GM21576 (cell line): ENCODE results near the gene CALR3.
"Not testable (repeated sequence)": the region's sequence is repeated elsewhere in the genome, so short reads cannot be mapped to it uniquely, and the experiment has no call there.

Source experiments
- ATAC-seq: cut with Tn5 transposase; IDR thresholded peaks from one replicate; pipeline ENCODE4 v1.9.1; 2021; ENCODE audit warnings: mild to moderate bottlenecking, moderate library complexity; ENCODE audit not compliant: unreplicated experiment

Gene CALR3

DNA sequence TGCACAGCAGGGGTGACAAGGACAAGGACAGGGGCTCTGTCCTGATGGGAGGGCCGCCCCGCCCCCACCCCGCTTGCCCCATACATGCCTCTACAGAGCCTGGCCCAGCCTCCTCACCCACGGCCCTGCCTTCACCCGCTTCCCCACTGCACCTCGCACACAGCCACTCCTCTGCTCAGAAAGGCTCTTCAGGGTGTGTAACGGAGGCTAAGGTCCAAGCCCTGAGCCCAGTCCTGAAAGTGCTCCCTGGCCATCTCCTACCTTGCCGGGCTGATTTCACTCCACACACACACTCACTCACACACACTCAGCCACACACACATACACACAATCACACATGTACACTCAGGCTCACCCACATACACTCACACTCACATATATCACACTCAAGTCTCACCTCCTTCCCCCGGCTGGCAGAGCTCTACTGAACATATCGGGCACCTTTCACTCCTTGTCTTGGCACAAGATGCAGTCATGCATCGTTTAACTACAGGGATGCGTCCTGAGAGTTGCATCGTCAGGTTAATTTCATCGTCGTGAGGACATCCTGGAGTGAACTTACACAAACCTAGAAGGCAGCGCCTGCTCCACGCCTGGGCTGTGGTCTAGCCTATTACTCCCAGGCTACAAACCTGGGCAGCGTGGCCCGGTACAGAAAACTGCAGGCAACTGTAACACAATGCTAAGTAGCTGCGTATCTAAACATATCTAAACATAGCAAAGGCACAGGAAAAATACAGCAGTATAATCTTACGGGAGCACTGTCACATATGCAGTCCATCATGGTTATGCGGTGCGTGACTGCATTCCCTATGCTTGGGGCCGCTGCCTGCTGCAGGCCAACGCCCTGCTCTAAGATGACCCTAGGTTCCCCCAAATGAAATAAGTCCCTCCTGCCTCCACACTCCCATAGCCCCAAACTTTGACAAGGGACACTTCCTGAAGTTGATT, 37.3 kb downstream of the CALR3 start:
- ATAC-seq = no peak

DNA sequence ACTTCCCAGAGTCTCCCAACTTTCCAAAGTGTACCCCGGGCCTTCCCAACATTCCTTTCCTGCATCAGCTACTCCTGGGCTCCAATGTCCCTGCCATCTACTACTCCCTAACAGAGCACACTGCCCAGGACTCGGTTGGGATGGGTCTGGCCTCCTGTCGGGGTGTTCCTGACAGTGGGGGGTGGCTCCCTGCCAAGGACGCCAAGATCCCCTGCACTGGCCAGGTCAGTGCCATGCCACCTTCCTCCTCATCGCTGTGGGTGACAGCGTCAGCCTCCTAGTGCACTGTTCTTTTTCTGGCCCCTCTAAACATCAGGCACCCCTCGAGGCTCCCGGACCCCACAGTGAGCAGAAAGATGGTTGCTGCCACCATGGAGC, 38.0 kb downstream of the CALR3 start:
- no peak for ATAC-seq

DNA sequence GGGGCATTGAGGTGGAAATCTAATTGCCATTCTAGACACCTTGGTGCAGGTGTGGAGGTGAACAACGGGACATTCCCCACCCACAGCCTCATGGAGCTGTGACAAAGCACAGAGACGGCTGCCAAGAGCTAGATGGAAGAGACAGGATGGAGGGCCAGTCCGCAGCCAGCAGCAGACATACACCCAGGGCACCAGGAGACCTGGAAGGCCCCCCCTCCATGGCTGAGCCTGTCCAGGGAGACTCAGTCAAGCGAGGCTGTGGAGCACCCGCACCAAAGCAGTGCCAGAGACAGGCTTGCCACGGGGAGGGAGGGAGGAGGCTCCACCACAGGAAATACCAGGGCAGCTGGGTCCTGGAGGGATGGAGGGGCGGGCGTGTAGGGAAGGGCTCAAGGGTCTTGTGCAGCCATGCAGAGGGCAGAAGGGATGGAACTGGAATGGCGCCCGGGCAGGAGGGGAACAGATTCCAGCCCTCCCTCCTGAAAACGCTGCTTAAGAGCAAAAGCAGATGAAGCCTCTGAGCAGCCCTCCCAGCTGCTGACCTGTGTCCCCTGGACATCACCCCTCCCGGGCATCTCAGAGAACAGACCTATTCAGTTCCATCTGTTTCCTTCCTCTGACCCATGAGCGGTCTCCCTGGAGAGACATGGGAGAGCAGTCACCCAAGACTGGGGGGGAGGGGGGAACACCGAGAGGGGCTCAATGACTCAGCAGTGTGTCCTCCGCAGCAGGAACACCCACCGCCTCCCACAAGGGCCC, 38.6 kb downstream of the CALR3 start:
- no peak for ATAC-seq

DNA sequence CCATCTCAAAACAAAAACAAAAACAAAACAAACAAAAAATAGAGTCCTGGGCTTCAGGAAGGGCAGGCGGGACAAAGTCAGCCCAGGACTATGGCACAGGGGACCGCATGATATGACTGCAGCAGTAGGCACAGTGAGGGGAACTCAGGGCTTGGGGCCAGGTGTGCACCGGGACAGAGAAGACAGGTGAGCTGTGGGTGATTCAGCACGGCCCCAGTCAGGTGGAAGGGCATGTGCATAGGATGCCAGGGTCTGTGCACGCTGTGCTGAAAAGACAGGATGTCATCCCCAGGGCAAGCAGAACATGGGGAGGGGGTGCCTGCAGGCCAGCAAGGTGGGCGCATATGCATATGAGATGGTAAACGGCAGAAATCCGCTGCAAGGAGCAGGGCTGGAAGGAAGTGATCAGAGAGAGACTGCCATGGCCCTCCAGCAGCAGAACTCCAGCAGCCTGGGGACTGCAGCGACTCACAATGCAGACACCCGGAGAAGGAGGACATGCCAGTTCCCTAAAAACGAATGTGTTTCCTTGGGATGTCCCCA, 39.2 kb downstream of the CALR3 start:
- ATAC-seq = no peak

DNA sequence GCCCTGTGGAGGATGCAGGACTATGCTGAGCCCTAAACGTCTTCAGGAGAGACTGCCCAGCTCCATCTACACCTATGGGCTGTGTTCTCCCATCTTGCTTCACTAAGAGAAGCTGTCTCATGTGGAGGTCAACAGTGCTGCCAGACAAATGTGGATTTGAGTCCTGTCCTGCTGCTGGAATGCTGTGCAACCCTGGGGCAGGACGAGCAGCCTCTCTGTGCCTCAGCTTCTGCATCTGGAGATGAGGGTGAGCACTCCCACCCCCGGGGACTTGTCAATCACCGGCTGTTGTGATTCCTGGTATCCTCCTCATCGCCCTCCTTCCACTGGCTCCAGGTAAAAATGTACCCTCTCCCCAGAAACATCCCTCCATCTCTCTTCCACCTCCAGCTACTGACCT, 40.5 kb downstream of the CALR3 start:
- no peak for ATAC-seq

DNA sequence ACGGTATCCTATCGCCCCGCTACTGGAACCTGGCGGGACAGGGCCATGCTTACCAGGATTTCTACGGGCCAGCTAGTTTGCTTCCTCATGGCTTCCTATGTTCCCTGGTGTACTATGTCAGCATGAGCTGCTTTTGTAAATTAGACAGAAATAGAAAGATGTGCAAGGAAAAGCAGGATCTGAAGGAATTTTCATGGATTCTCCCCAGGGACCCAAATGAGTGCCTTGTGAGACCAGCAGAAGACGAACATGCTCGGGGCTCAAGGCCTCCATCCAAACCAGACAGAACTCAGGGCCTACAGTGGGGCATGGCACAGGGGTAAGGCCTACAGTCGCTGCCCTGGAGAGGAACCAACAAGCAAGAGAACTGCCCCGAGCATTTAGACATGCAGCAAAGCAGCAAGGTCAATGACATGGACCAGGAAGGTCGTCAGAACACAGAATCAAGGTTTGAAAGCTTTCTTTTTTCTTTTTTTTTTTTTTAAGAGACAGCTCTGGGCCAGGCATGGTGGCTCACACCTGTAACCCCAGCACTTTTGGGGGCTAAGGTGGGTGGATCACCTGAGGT, 41.5 kb downstream of the CALR3 start:
- ATAC-seq = no peak

DNA sequence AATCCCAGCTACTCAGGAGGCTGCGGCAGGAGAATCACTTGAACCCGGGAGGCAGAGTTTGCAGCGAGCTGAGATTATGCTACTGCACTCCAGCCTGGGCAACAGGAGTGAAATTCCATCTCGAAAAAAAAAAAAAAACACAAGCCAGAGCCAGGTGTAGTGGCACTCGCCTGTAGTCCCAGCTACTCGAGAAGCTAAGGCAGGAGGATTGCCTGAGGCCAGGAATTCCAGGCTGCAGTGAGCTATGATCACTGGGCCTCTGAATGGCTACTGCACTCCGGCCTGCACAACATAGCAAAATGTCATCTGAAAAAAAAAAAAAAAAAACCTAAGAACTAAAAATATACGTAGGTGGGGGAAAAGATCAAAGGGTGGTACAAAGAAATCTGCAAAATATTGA, 43.6 kb downstream of the CALR3 start:
- no peak for ATAC-seq

DNA sequence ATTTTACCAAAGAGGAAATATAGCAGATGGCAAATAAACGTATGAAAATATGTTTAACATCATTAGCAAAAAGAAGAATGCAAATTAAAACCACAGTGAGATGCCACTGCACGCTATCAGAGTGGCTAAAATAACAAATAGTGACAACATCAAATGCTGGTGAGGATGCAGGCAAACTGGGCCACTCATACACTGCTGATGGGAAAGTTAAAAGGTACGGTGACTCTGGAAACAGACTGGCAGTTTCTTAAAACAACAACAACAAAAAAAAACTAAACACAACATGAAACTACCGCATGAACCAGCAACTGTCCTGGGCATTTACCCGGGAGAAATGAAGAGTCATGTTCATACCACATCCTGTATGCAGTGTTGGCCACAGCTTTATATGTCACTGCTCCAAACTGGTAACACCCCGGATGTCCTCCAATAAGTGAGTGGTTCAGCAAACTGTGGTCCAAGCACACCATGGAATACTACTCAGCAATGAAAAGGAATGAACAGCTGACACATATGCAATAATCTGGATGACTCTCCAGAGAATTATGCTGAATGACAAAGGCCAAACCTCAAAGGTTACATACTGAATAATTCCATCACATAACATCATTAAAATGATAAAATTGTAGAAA, 46.5 kb downstream of the CALR3 start:
- ATAC-seq = no peak

DNA sequence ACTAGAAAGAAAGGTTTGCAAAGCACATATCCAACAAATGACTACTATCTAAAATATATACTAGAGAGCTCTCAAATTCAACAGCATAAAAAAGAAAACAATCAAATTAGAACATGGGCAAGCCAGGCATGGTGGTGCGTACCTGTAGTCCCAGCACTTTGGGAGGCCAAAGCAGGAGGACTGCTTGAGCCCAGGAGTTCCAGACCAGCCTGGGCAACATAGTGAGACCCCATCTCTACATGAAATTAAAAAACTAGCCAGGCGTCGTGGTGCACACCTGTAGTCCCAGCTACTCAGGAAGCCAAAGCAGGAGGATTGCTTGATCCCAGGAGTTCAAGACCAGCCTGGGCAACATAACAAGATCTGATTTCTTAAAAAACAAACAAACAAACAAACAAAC, 47.1 kb downstream of the CALR3 start:
- ATAC-seq = not testable (repeated sequence)

DNA sequence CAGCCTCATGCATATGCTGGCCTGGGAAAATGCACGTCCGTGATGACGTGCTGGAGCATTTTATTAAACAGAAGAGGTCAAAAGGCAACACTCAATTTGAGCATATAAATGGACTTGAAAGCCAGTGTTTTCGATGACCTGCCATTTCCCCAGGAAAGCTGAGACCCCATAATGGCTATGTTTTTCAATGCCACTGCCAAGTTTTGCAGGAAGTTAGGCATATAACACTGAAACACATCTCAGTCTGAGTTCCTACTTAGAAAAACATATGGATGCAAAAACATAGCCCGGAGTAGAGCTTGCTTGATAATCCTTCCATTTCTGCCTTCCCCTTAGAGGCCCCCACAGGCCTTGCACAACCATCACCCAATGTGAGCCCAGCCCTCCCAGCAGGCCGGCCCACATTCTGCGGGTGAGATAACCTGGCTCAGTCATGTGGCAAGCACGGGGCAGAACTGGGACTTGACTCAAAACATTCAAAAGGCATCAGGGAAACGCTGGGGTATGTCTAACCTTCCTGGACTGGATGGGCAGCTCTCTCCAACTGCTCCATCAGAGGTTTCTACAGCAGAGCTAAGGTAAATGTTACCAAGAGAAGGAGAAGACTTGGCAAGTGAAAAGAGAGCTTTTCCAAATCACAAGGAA, 49.1 kb downstream of the CALR3 start:
- ATAC-seq = peak; percentile 42

DNA sequence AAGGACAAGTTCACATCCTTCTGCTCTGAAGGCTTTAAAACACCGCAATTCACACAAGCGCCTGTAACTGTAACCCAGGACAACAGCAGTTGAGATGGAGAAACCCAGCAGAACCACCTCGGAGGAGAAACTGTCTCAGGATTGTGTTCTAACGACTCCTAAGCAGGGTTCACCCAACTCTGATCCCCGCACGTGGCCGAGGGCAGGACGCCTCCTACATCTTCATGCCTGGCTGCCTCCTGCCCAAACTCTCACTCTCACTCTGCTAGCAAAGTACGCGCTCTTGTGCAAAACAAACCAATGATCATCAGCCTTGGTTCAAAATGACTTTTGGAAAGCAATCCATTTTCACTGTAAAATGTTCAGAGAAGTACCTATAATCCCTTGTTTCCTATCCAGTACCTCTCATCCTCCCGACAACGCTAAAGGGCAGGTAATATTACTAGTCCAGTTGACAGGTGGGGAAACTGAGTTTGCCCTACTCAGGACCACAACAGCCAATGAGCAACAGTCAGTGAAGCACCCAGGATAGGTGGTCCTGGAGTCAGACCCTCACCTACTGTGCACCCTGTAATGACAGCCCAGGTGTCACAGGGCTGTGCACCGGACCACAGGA, 49.8 kb downstream of the CALR3 start:
- ATAC-seq = no peak

DNA sequence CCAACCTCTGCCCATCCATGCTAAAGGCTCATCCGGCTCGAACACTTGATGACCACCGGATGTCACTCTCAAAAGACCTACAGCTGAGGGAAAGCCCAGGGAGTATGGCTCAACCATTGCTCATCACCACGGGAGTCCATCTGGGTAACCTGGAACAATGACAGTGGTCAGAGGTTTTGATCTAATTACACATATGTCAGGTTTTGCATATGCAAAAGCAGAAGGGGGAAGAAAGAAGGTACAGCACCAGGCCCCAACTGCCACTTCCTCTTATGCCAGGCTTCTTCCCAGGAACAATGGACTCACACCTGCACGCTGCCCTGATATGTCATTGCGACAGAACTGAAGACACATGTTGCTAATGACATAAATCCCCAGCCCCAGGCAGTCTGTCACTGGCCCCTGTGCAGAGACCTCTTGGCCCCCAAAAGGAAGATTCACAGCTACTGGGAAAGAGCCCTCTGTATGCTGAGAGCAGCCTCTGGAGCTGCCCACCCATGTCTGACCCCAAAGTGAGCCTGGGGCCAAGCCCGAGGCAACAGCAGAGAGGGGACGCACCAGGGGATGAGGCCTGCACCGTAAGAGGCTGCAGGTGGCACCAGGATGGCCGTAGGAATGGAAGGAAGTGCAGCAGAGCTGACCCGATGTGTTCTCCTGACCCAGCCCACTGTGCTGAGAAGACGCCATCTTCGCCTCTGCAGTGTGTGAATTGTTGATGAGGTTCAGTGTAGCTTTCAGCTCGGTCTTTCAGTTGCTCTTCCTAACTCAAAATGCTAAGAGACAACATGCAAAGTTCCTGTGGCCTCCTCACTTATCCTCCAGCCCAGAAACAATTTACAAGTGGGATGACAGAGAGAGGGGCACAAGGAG, 50.5 kb downstream of the CALR3 start:
- no peak for ATAC-seq

DNA sequence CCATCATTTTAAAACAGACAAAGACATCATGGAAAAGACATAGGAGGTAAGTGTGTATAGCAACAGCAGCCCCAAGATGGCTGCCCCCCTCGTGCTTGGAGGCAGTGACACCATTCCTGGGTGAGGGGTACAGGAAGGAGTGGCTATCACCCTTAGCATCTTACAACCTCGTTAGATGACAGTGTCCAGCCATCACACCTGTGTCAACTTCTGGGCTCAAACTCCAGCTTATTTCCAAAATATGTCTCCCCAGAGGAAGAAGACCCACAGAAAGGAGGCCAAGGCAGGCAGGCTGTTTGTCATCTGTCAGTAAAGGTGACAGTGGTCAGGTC, 51.7 kb downstream of the CALR3 start:
- ATAC-seq = no peak

DNA sequence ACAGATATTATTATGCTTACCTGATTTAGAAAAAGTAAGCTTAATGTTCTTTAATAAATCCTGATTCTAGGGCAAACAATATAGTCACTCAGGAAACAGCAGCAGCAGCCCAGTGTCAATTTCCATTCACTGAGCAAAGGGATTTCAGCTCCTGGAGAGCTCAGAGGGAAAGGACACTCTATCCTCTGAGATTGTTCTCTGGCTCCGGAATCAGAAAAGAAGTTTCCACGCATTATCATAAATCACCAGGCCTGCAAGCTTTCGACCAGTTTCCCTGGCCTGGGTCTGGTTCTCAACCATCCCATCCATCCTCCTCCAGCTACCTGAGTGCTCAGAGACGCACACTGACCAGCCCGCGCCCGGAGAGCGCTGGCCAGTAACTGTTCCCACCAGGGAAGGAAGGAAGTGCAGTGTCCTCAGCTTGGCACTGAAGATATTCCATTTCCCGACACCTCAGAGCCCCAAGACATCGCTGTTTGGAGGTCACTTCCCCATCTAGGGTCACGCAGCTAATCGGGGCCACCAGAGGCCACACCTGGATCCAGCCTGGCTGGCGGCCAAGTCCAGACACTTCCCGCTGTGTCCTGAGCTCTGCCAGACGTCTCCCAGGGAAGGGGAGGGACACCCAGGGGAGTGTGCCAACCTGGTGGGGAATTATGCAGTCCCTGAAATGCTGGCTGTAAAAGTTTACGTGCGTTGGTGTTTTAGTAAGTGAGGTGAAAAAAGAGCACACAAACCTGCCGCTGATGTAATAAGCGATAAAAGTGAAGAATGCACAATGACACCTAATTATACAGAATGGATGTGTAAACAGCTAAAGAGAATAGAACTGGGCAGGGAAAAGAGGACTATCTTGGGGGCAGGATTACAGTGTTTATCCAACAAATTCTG, 53.3 kb downstream of the CALR3 start:
- ATAC-seq = no peak

DNA sequence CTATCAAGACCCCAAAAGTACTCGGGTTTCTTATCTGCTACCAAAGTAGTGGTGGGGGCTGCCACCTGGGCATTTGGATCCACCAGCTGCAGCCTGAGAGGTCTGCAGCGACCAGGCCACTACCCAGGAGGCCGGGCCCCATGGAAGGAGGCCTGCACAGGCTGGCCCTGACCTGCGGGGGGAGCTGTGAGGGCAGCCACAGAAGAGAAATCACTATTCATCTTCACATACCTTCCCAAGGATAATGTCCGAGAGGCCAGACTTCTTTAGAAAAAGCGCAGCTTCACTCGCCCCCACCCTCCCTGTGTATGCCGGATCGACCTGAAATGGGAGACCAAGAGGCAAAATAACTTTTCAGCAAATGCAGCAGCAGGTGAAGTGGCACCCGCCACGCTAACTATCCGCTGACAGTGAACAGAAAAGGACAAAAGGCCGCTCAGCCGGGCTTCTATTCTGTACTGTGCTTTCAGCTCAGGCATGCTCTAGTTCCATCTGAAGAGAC, 54.3 kb downstream of the CALR3 start:
- no peak for ATAC-seq

DNA sequence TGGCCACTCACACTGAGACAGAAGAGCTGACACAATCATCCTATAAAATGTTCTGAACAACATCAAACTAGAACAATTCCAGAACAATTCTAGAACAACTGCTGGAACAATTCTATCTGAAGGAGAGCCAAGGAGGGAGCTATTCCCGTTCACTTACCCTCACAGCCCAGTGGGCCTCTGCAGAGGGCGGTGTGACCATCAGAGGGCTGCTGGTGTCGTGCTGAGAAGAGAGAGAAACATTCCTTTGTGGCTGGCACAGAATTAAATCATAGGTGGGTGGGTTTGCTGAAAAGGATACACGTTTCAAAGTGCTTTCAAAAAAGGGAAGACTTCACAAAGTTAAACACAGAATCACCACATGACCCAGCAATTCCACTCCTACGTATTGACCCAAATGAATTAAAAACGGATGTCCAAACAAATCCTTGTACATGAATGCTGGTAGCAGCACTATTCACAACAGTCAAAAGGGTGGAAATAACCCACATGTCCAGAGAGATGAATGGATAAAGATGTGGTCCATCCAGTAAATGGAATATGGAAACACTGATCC, 59.1 kb downstream of the CALR3 start:
- ATAC-seq = no peak

DNA sequence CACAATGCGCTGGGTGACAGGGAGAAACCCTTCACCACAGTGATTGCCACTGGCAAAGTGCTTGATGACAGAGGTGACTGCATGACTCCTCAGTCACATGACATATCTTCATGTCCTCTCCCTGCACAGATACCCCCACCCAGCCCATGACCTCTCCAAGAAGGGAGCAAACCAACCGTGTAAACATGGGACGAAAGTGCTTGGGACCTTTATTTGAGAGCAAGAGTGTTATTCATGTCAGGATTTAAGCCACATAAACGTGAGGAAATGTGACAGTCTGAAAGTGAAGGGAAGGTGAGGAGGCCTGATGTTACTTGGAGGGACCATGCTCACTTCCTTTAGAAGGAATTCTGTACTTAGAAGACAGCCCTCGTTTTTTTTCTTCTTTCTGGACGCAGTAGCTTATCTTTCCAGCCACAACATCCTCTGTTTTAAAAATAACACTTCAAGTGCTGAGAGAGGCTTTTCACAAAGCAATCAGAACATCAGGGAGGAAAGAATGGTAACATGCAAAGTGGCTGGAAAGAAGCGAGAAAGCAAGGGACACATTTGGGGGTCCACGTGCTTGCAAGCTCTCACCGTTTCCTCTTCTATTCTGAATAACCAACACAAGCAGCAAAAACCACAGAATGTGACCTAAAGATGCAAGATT, 59.8 kb downstream of the CALR3 start:
- ATAC-seq = no peak
